Sigmoid colon (tissue), 4 donors: ENCODE results near the gene SHISA8.

Experiments used
- CTCF ChIP-seq, 4 experiments: fragments of 450-650 bp in 3 of 4; fragments of 200-600 bp in 1 of 4; IDR thresholded peaks; one replicate each; pipeline ENCODE4 v1.5.1; 2016 to 2019; ENCODE audit warnings: antibody characterized with exemption in 4 of 4, mild to moderate bottlenecking in 3 of 4, moderate library complexity in 2 of 4
- EP300 ChIP-seq, 4 donors: sonication (generic); formaldehyde crosslinking; IDR thresholded peaks; one replicate each; pipeline ENCODE4 v1.6.1; 2017; ENCODE audit warnings: antibody characterized with exemption in 4 of 4
- POLR2A ChIP-seq, 2 donors: fragments of 450-650 bp; IDR thresholded peaks; one replicate each; pipeline ENCODE4 v1.6.1; 2016; ENCODE audit warnings: antibody characterized with exemption in 2 of 2, mild to moderate bottlenecking in 2 of 2, moderate library complexity in 2 of 2
- POLR2AphosphoS5 ChIP-seq, 4 donors: sonication (generic); formaldehyde crosslinking; IDR thresholded peaks; one replicate each; pipeline ENCODE4 v1.6.1; 2017; ENCODE audit warnings: antibody characterized with exemption in 4 of 4

GRCh38 chr22:41923595-41924276, 8.9 kb upstream of the SHISA8 start:
- TF ChIP-seq CTCF (IDR thresholded peaks at IDR 0.05) (no peak), POLR2A (IDR thresholded peaks at IDR 0.05) (no peak), POLR2AphosphoS5 (IDR thresholded peaks at IDR 0.05) (no peak), EP300 (IDR thresholded peaks at IDR 0.05) (no peak)
